ENCODE measurements around the gene PDE7B.

DNA sequence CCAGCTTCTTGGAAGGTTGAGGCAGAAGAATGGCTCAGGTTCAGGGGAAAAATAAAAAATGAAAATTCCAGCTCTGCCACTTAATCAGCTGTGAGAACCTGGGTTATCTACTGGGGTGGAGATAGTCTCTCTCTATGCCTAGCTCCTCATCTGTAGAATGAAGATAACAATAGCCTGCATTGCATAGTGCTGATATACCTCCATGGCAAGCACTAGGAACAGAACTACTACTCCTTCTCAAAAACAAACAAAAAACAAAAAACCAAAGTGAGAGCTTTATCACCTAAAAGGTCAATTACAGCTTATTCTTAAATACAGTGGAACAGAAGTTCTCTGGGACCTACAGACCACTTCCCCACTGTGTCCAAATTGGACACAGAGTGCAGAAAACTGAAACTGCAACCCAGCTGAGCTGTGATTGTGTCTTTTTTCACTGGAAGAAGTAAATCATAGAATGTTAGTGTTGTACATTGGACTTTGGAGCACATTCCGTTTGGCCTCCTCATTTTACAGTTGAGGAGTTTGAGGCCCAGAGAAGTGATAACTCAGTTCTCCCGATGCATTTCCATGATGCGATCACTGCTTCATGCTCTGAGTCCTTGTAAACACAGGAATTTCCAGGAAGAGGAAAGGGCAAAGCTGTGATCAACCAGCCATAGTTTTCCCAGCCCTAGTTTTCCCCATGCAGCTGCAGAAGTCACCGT is 375.3 kb downstream of the PDE7B start:
- TF ChIP-seq, protein P1, sequence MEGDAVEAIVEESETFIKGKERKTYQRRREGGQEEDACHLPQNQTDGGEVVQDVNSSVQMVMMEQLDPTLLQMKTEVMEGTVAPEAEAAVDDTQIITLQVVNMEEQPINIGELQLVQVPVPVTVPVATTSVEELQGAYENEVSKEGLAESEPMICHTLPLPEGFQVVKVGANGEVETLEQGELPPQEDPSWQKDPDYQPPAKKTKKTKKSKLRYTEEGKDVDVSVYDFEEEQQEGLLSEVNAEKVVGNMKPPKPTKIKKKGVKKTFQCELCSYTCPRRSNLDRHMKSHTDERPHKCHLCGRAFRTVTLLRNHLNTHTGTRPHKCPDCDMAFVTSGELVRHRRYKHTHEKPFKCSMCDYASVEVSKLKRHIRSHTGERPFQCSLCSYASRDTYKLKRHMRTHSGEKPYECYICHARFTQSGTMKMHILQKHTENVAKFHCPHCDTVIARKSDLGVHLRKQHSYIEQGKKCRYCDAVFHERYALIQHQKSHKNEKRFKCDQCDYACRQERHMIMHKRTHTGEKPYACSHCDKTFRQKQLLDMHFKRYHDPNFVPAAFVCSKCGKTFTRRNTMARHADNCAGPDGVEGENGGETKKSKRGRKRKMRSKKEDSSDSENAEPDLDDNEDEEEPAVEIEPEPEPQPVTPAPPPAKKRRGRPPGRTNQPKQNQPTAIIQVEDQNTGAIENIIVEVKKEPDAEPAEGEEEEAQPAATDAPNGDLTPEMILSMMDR (conservative IDR thresholded peaks at IDR 0.05): no peak
- no peak for TF ChIP-seq ZFX (IDR thresholded peaks at IDR 0.05)

All from C4-2B (cell line).